ENCODE results near the gene DEK. TPM values are rescaled to one million over a fixed set of nuclear protein-coding genes. Genes with fewer than 3 reads are reported as not detected.

Gene DEK
- polyA plus RNA-seq, 1 of the 3 experiments (the other 2 are of a cell fraction) = 34.2 TPM

DNA sequence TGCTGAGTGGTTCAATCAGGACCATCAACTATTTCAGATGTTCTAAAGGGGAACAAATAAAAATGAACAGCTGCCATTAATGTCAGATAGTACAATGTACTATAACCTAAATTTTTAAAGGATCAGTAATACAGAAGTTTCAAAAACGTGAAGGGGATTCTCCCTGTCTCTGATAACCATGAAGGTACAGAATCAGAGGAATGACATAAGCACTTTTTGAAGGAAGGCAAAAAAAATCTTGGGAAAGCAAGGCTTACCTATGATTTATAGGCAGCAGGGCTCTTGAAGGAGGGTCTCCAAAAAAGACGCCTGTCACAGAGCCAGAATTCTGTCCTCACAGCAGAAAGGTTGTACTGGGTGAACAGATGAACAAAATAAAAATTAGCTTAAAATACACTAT is 20.1 kb downstream of the DEK start:
- H2AFZ ChIP-seq (ENCODE audit: low read depth) = no peak overlapping the region
- no peak for TF ChIP-seq SMC3 (IDR thresholded peaks at IDR 0.05; ENCODE audit: low read depth, low read length)
- no peak for TF ChIP-seq NFIC (IDR thresholded peaks at IDR 0.05; ENCODE audit: borderline replicate concordance)
- no peak for TF ChIP-seq RXRA (IDR thresholded peaks at IDR 0.05; ENCODE audit: borderline replicate concordance, low read depth)
- TF ChIP-seq, protein P1, sequence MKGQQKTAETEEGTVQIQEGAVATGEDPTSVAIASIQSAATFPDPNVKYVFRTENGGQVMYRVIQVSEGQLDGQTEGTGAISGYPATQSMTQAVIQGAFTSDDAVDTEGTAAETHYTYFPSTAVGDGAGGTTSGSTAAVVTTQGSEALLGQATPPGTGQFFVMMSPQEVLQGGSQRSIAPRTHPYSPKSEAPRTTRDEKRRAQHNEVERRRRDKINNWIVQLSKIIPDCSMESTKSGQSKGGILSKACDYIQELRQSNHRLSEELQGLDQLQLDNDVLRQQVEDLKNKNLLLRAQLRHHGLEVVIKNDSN (IDR thresholded peaks at IDR 0.05; ENCODE audit: borderline replicate concordance, low read depth) = no peak
- no peak for TF ChIP-seq JUND (IDR thresholded peaks at IDR 0.05)
- no peak for TF ChIP-seq MXI1 (IDR thresholded peaks at IDR 0.05; ENCODE audit: low read depth, low read length)
- TF ChIP-seq, protein P2, sequence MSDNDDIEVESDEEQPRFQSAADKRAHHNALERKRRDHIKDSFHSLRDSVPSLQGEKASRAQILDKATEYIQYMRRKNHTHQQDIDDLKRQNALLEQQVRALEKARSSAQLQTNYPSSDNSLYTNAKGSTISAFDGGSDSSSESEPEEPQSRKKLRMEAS (IDR thresholded peaks at IDR 0.05; ENCODE audit: low read depth) = no peak
- TF ChIP-seq SIN3A (IDR thresholded peaks at IDR 0.05; ENCODE audit: borderline replicate concordance, low read depth, low read length) = no peak
- TF ChIP-seq FOXM1 (IDR thresholded peaks at IDR 0.05; ENCODE audit: low read depth) = no peak
- TF ChIP-seq, protein P3, sequence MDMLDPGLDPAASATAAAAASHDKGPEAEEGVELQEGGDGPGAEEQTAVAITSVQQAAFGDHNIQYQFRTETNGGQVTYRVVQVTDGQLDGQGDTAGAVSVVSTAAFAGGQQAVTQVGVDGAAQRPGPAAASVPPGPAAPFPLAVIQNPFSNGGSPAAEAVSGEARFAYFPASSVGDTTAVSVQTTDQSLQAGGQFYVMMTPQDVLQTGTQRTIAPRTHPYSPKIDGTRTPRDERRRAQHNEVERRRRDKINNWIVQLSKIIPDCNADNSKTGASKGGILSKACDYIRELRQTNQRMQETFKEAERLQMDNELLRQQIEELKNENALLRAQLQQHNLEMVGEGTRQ (IDR thresholded peaks at IDR 0.05; ENCODE audit: borderline replicate concordance, low read depth, low read length) = no peak
- TF ChIP-seq TCF12 (IDR thresholded peaks at IDR 0.05) = no peak
- no peak for TF ChIP-seq EZH2phosphoT487 (IDR thresholded peaks at IDR 0.05; ENCODE audit: borderline replicate concordance, low read depth)
- TF ChIP-seq TEAD4 (IDR thresholded peaks at IDR 0.05; ENCODE audit: borderline replicate concordance, insufficient read depth) = no peak
- no peak for TF ChIP-seq MEF2A (IDR thresholded peaks at IDR 0.05; ENCODE audit: borderline replicate concordance, low read depth)
- TF ChIP-seq ELF1 (IDR thresholded peaks at IDR 0.05) = no peak
- TF ChIP-seq, protein P4, sequence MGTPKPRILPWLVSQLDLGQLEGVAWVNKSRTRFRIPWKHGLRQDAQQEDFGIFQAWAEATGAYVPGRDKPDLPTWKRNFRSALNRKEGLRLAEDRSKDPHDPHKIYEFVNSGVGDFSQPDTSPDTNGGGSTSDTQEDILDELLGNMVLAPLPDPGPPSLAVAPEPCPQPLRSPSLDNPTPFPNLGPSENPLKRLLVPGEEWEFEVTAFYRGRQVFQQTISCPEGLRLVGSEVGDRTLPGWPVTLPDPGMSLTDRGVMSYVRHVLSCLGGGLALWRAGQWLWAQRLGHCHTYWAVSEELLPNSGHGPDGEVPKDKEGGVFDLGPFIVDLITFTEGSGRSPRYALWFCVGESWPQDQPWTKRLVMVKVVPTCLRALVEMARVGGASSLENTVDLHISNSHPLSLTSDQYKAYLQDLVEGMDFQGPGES (IDR thresholded peaks at IDR 0.05; ENCODE audit: low read depth, low read length) = no peak
- TF ChIP-seq, protein P5, sequence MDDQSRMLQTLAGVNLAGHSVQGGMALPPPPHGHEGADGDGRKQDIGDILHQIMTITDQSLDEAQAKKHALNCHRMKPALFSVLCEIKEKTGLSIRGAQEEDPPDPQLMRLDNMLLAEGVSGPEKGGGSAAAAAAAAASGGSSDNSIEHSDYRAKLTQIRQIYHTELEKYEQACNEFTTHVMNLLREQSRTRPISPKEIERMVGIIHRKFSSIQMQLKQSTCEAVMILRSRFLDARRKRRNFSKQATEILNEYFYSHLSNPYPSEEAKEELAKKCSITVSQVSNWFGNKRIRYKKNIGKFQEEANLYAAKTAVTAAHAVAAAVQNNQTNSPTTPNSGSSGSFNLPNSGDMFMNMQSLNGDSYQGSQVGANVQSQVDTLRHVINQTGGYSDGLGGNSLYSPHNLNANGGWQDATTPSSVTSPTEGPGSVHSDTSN (IDR thresholded peaks at IDR 0.05) = no peak
- H3K36me3 ChIP-seq (replicated peaks in 1 of 2; ENCODE audit: control insufficient read depth in 1 of 2, insufficient read depth in 2 of 2, low read length in 1 of 2) = peaks cover 73 to 76% of the 10 kb centered on the region in 2 experiments
- CTCF ChIA-PET = no interaction called here
- H3K9me3 ChIP-seq = no peaks in the 10 kb centered on the region
- H3K79me2 ChIP-seq (ENCODE audit: insufficient read depth) = peaks cover 91% of the 10 kb centered on the region
- H3K27me3 ChIP-seq (ENCODE audit: insufficient read depth) = no peaks in the 10 kb centered on the region
- H3K9me2 ChIP-seq = no peaks in the 10 kb centered on the region
- H3K4me1 ChIP-seq (ENCODE audit: control insufficient read depth in 1 of 2, insufficient read depth in 2 of 2, low read depth in 1 of 2, low read length in 1 of 2) = no peaks in the 10 kb centered on the region
- H3K4me3 ChIP-seq (ENCODE audit: low read depth in 2 of 2, low read length in 1 of 2) = no peak overlapping the region
- H4K20me1 ChIP-seq (ENCODE audit: insufficient read depth) = no peaks in the 10 kb centered on the region
- H3K27ac ChIP-seq (ENCODE audit: low read depth in 2 of 2, low read length in 1 of 2) = no peak overlapping the region
- H3F3A ChIP-seq (replicated peaks; ENCODE audit: insufficient read depth) = peaks cover 24% of the 10 kb centered on the region
- no peak for DNase-seq
- H3K9ac ChIP-seq = no peak overlapping the region
- POLR2A ChIA-PET = no interaction called here
- WGBS (ENCODE audit: low lambda C conversion rate) = 97% methylated on average over 2 of the region's 2 CpGs
- no peak overlapping the region for H3K4me2 ChIP-seq

Data from SK-N-SH (cell line).